Superior temporal gyrus (tissue), 1 donor: ENCODE results near the gene LIMK1.

Experiments
- DNase-seq: peaks from one replicate; pipeline ENCODE4 v3.0.0-alpha.2; 2016; ENCODE audit errors: extremely low spot score

LIMK1 gene

DNA sequence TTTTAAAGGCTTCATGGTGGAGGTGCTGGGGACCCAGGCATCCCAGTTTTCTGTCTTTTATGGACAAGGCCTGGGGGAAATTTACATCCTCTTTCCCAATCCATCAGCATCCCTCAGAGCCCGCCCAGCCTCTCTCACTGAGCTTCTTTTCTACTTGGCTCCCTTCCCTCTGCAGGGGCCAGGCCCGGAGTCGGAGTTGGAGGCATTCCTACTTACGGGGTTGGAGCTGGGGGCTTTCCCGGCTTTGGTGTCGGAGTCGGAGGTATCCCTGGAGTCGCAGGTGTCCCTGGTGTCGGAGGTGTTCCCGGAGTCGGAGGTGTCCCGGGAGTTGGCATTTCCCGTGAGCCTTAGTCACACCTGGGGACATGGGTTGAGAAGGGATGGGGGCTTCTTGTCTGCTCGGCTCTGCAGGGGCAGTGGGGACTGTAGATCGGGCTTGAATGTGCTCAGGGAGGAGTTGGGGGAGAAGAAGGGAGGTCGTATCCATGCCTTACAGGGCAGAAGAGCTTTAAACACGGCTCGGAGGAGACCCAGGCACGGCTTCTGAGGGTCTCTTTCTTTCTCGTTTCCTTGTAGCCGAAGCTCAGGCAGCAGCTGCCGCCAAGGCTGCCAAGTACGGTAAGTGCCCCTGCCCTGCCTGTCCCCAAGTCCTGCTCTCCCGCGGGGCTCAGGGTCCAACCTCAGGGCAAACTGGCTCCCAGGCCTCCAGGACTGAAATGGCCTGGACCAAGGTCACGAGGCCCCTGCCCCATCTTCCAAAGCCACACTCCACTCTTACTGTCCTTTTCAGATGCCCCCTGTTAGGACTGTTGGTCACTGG lies 27.3 kb upstream of the LIMK1 start:
- no peak for DNase-seq

DNA sequence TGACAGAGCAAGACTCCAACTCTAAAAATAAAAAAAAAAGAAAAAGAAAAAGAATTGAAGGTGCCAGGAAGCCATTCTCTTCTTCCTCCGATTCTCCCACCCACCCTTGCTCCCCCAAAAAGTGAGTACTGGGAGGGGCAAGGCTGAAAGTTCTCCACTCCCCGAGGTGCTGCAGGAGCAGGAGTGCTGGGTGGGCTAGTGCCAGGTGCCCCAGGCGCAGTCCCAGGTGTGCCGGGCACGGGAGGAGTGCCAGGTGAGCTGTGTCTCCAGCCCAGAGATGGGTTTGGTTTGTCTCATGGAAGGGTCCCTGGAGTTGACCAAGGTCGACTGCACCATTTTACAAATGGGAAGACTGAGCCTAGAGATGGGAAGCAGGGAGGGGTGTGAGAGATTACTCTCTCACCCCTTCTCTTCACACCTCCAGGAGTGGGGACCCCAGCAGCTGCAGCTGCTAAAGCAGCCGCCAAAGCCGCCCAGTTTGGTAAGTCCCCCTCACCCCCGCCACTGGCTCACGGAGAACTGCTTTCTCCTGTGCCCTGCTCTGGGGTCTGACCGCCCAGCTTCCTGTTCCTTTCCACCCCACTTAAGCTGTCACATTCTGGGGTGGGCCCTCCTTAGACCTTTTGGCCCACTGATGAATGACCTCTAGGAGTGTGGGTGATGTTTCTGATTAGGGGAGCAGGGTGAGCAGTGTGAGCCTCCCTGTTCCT lies 26.2 kb upstream of the LIMK1 start:
- no peak for DNase-seq

DNA sequence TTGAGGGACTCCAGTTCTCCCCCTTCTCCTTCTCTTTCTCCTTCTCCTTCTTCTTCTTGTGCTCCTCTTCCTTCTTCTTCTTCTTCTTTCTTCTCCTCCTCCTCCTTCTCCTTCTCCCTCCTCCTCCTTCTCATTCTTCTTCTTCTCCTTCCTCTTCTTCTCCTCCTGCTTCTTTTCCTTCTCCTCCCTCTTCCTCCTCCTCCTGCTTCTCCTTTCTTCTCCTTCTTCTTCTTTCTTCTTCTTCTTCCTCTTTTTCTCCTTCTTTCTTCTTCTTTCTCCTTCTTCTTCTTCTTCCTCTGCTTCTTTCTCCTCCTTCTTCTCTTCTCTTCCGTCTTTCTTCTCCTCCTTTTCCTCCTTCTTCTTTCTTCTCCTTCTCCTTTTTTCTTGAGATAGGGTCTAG lies 25.6 kb upstream of the LIMK1 start:
- no peak for DNase-seq

DNA sequence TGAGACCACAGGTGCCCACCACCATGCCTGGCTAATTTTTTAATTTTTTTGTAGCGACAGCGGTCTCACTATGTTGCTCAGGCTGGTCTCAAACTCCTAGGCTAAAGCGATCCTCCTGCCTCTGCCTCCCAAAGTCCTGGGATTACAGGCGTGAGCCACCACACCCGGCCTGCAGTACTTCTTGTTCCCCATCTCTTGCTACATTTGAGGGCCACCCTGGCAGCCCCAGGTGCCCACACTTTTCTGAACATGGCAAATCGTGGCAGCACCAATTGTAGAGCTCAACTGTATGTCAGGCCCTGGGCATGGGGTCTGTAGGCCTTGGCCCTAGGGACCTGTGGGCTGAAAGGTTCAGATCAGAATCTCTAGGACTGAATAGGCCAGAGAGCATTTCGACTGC lies 25.1 kb upstream of the LIMK1 start:
- no peak for DNase-seq

DNA sequence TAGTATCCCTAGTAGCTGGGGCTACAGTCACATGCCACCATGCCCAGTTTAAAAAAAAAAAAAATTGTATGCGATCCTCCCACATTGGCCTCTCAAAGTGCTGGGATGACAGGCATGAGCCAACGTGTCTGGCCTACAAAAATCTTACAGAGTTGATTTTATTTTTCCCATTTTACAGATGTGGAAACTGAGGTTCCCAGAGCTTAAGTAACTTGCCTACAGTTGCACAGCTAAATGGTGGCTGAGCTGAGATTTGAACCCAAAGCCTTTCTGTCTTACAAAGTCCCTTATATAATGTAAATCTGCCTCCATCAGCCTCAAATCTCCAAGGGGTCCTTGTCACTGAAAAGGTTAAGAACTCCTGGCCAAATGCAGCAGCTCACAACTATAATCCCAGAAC lies 24.6 kb upstream of the LIMK1 start:
- no peak for DNase-seq

DNA sequence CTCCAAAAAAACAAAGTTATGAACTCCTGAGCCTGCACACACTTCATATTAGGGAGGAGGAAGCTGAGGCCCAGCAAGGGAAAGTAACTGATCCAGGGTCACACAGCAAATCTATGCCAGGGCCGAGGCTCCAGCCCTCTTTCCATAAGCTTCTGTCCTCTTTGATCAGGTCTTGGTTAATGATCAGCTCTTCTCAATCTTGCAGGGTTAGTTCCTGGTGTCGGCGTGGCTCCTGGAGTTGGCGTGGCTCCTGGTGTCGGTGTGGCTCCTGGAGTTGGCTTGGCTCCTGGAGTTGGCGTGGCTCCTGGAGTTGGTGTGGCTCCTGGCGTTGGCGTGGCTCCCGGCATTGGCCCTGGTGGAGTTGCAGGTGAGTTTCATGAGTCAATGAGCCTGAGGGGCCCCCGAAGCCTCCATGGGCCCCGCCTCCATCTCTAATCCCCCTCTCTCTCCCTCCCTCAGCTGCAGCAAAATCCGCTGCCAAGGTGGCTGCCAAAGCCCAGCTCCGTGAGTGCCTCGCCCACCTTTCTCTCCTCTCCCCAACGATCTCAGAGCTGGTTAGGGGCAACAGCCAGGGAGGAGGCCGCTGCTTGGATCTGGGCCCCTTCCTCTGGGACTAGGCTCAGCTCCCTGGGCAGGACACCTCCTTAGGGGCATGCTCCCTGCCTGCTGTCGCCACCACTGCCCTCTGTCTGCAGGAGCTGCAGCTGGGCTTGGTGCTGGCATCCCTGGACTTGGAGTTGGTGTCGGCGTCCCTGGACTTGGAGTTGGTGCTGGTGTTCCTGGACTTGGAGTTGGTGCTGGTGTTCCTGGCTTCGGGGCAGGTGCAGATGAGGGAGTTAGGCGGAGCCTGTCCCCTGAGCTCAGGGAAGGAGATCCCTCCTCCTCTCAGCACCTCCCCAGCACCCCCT lies 23.7 kb upstream of the LIMK1 start:
- DNase-seq = no peak

DNA sequence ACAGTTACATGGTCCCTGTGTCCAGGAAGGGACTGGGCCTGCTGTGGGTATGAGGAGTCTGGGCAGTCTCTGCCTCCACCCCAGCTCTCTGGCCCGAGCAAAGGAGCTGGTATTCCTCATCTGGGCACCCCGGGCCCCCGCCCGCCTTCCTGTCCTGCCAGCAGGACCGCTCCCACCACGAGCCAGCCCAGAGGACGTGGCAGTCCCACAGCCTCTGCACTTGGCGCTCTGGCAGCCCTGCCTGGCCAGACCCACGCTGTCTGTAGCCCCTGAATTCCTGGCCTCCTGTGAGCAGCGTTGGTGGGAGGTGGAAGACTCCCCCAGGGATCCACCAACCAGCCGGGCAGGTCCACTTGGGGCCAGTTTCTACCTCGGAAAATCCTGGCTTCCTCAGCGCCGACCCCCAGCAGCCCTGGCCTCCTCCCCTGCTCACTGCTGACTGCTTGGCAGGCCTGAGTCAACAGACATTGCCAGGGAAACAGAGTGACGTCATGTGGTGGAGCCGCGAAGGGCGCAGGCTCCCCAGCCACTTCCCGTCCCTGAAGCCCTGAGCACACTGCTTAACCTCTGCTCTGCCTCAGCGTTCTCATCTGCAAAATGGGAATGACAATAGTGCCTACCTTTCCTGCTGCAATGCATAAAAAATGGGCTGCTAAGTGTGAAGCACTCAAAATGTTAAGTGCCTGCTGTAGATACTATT lies 21.6 kb upstream of the LIMK1 start:
- peak; percentile 86 for DNase-seq

DNA sequence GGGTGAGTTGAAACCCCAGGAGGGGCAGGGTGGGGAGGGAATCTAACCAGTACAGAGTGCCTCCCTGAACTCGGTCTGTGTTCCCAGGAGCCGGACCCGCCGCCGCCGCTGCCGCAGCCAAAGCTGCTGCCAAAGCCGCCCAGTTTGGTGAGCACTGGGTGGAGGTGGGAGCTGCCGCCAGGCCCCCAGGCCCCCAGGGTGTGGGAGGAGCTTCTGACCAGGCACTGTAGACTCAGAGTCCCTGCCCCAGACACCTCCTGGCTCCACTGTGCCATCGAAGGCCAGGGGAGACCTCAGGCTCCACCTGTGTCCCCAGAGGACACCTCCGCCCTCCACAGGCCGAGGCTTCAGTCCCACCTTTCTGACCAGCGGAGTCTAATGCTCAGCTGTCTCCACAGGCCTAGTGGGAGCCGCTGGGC lies 20.4 kb upstream of the LIMK1 start:
- DNase-seq = no peak

DNA sequence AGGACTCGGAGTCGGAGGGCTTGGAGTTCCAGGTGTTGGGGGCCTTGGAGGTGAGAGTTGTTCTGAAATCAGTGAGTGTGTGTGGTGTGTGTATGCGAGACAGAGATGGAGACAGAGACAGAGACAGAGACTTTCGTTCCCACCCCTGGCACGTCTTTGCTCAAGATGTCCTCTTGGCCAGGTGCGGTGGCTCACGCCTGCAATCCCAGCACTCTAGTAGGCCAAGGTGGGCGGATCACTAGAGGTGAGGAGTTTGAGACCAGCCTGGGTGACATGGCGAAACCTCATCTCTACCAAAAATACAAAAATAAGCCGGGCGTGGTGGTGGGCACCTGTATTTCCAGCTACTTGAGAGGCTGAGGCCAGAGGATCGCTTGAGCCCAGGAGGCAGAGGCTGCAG lies 20.0 kb upstream of the LIMK1 start:
- no peak for DNase-seq

DNA sequence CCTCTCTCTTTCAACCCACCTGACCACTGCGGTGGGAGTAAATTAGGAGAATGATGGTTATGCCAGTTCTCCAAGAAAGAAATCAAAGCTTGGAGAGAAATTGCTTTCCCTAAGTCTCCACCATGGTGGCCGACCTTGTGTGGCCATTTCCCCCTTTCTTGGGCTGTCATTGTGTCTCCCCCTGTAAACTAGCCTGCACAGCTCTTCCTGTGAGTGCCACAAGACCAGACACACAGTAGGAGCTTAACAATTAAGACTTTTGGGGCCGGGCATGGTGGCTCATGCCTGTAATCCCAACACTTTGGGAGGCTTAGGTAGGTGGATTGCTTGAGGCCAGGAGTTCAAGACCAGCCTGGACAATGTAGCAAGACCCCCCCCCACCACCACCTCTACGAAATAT lies 18.9 kb upstream of the LIMK1 start:
- DNase-seq = no peak

DNA sequence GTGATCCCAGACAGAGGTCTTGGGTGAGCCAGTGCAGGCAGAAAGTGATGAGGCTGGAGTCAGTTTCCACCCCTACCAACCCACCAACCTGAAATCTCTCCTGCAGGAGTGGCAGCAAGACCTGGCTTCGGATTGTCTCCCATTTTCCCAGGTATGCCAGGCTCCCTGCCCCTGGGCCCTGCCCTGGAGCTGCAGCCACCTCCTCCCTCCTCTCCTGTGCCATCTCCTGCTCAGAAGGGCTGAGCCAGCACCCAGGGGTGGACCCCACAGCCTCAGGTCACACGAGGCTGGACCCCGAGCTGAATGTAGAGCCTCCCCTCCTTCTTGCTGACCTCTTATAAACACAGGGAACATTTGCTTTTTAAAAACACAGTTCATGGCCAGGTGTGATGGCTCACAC lies 17.0 kb upstream of the LIMK1 start:
- no peak for DNase-seq

DNA sequence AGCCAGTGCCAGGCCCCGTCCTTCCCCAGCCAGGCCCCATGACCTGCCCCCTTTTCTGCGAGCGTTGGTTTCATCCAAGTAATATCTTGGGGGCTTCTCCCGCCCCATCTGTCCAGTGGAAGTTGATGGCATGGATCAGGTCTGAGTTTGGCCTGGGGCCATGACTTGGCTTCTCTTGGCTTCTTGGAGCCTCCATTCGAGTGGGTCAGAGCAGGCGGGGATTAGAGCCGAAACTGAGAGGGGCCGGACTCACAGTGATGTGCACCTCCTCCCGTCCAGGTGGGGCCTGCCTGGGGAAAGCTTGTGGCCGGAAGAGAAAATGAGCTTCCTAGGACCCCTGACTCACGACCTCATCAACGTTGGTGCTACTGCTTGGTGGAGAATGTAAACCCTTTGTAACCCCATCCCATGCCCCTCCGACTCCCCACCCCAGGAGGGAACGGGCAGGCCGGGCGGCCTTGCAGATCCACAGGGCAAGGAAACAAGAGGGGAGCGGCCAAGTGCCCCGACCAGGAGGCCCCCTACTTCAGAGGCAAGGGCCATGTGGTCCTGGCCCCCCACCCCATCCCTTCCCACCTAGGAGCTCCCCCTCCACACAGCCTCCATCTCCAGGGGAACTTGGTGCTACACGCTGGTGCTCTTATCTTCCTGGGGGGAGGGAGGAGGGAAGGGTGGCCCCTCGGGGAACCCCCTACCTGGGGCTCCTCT lies 15.1 kb upstream of the LIMK1 start:
- DNase-seq = no peak

DNA sequence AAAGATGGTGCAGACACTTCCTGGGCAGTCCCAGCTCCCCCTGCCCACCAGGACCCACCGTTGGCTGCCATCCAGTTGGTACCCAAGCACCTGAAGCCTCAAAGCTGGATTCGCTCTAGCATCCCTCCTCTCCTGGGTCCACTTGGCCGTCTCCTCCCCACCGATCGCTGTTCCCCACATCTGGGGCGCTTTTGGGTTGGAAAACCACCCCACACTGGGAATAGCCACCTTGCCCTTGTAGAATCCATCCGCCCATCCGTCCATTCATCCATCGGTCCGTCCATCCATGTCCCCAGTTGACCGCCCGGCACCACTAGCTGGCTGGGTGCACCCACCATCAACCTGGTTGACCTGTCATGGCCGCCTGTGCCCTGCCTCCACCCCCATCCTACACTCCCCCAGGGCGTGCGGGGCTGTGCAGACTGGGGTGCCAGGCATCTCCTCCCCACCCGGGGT lies 14.5 kb upstream of the LIMK1 start:
- no peak for DNase-seq

DNA sequence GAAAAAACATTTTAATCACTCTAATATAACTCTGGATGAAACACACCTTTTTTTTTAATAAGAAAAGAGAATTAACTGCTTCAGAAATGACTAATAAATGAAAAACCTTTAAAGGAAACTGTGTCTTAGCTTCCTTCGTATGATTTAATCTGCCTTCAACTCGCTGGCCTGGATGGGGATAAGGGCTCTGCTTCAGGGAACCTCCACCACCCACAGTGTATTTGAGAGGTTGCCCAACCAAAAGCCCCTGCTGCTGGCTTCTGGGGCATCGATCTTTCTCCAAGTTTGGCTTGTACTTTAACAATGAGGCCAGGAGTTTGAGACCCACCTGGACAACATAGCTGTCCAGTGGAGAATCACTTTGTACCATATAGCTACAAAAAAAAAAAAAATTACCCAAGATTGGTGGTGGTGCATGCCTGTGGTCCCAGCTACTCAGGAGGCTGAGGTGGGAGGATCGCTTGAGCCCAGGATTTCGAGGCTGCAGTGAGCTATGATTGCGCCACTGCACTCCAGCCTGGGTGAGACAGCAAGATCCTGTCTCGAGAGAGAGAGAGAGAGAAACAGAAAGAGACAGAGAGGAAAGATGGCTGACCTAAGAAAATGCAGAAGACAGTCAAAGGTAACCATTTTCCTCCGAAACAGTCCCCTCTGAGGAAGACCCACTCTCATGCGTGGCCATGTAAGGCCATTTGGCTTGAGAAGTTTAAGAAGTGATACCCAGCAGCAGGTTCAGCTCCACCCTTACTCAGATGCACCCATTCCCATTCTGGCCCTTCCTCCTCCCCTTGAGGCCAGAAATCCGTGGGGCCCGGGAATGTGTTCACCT lies 13.6 kb upstream of the LIMK1 start:
- DNase-seq = no peak

DNA sequence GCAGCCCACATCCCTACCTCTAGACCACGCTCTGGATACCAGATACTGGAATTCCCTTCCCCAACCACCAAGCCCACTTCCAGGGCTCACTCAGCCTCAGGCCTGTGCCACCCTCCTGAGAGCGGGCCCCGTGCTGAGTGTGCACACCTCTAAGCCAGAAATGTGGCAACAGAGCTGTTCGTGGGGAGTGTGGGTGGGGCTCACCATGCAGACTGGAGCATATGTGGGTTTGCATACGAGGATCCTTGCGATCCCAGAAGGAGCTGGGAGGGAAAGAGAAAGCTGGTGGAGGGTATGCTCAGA lies 13.0 kb upstream of the LIMK1 start:
- no peak for DNase-seq

DNA sequence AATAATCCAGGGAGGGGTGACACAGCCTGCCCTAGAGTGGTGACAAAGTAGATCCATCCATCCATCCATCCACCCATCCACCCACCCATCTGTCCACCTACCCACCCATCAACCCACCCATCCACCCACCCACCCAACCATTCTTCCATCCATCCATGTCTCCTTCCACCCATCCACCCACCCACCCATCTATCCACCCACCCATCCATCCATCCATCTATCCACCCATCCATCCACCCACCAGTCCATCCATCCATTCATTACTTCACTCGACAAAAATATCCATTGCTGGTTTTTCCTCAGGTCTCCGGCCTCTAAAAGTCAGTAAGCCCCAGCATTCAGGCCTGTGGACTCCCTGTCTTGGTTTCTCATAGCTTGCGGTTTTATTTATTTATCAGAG lies 12.5 kb upstream of the LIMK1 start:
- DNase-seq = no peak

DNA sequence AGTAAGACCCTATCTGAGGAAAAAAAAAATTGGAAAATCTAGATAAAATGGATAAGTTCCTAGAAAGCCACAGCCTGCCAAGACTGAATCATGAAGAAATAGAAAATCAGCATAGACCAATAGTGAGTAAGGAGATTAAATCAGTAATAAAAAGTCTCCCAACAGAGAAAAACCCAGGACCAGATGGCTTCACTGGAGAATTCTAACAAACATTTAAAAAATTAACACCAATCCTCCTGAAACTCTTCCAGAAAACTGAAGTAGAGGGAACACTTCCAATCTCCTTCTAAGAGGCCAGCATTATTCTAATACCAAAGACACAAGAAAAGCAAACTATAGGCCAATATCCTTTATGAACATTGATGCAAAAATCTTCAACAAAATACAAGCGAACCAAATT lies 8.8 kb upstream of the LIMK1 start:
- DNase-seq = peak; percentile 27

DNA sequence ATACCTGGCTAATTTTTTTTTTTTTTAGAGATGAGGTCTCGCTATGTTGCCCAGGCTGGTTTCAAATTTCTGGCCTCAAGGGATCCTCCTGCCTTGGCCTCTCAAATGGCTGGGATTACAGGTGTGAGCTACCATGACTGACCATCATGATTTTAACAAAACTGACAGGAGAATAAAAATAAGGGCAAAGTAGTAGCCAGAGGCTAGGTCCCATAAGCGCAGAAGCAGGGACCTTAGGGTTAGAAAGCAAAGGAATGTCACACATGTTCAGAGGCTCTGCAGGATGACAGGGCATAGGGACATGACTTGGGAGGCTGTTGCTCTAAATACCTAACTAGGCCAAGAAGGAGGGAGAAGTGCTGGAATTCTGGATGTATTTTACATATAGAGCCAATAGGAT lies 5.1 kb upstream of the LIMK1 start:
- DNase-seq = no peak

DNA sequence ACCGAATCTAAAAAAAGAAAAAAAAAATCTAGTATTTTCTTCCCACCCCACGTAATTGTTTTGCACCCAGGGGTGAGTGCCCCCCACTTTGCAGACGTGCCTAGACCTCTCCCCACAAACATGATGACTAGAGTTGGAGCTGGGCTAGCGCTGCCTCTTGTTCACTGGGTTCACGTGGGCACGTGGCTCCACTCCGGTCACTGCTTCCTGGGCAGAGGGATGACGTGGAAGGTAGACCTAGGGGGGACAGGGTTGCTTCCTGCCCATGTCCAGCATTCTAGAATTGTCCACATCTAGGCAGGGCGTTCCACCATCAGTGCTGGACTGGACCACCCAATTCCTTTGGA lies 861 bp upstream of the LIMK1 start:
- no peak for DNase-seq

DNA sequence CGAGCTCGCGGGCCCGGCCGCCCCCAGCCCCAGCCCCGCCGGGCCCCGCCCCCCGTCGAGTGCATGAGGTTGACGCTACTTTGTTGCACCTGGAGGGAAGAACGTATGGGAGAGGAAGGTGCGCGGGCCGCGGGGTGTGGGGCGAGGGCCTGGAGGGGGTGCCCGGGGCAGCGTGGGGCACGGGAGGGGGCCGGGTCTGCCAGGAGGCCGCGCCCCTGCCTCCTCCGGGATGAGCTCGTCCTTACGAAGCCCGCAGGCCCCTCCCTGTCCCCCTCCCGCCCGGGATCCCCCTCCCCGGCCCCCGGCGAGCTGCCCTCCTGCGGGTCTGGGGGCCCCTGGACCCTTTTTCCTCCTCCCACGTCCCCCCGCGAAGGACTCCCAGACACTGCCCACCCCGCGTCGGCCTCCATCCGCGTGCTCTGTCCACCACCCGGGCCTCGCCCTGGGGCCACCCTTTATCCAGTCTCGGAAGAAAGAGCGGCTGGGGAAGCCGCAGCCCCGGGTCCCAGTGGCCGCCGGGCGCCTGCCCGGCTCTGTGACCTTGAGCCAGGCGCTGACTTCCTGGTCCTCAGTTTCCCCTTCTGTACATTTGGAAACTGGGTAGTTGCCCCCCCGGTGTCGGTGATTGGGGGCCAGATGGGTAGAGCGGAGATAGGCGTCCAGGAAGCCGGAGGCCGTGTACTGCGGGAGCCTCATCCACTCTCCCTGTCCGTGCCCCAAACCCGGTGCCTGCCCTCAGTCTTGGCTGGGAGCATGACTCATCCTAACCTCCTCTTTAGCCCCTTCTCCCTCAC lies 521 bp downstream of the LIMK1 start:
- no peak for DNase-seq
